GM18867 (cell line): ENCODE results near the gene RAD51B.
A peak's percentile ranks its signal among the peaks of the same experiment; 100 is the strongest.

Experiments
- ATAC-seq: cut with Tn5 transposase; IDR thresholded peaks from one replicate; pipeline ENCODE4 v1.9.1; 2021; ENCODE audit warnings: mild to moderate bottlenecking, moderate library complexity; ENCODE audit not compliant: unreplicated experiment

The RAD51B gene

GRCh38 chr14:68343534-68344118, 524.0 kb downstream of the RAD51B start:
- no peak for ATAC-seq

- no peak for ATAC-seq
These were observed 526.2 kb downstream of the RAD51B start for GRCh38 chr14:68345738-68346137.

- no peak for ATAC-seq
These were observed 527.2 kb downstream of the RAD51B start for GRCh38 chr14:68346556-68347343.

- no peak for ATAC-seq
These were observed 530.5 kb downstream of the RAD51B start for GRCh38 chr14:68349900-68350629.

- no peak for ATAC-seq
These were observed 535.8 kb downstream of the RAD51B start for GRCh38 chr14:68355415-68355814.

- ATAC-seq: no peak
These were observed 538.2 kb downstream of the RAD51B start for GRCh38 chr14:68357777-68358176.

- ATAC-seq: no peak
These were observed 538.9 kb downstream of the RAD51B start for GRCh38 chr14:68358500-68358899.

GRCh38 chr14:68359022-68359836, 539.6 kb downstream of the RAD51B start:
- no peak for ATAC-seq

- no peak for ATAC-seq
These were observed 540.4 kb downstream of the RAD51B start for GRCh38 chr14:68359837-68360552.

- no peak for ATAC-seq
These were observed 541.7 kb downstream of the RAD51B start for GRCh38 chr14:68361231-68361630.

- ATAC-seq: no peak
These were observed 543.3 kb downstream of the RAD51B start for GRCh38 chr14:68362846-68363245.

GRCh38 chr14:68363466-68363842, 543.9 kb downstream of the RAD51B start:
- no peak for ATAC-seq

GRCh38 chr14:68363843-68364767, 544.5 kb downstream of the RAD51B start:
- no peak for ATAC-seq

GRCh38 chr14:68364792-68365192, 545.2 kb downstream of the RAD51B start:
- no peak for ATAC-seq

GRCh38 chr14:68365228-68365627, 545.6 kb downstream of the RAD51B start:
- ATAC-seq: no peak

GRCh38 chr14:68366656-68367055, 547.1 kb downstream of the RAD51B start:
- ATAC-seq: no peak

- ATAC-seq: no peak
These were observed 548.0 kb downstream of the RAD51B start for GRCh38 chr14:68367536-68367935.

- peak; percentile 39 for ATAC-seq
These were observed 549.3 kb downstream of the RAD51B start for GRCh38 chr14:68368850-68369249.

GRCh38 chr14:68369281-68370056, 549.9 kb downstream of the RAD51B start:
- peak; percentile 56 for ATAC-seq
